GOT3 (cell line): ENCODE measurements around the gene METTL15.
"Not testable (repeated sequence)": the region's sequence is repeated elsewhere in the genome, so short reads cannot be mapped to it uniquely, and the experiment has no call there.

Experiments
- DNase-seq: peaks from one replicate; lab custom pipeline; 2025; ENCODE audit warnings: mixed read lengths; lab: John Stamatoyannopoulos, UW

The METTL15 gene

GRCh38 chr11:28296426-28296825 lies 188.2 kb downstream of the METTL15 start:
- no peak for DNase-seq

GRCh38 chr11:28298209-28298608 lies 190.0 kb downstream of the METTL15 start:
- no peak for DNase-seq

DNA sequence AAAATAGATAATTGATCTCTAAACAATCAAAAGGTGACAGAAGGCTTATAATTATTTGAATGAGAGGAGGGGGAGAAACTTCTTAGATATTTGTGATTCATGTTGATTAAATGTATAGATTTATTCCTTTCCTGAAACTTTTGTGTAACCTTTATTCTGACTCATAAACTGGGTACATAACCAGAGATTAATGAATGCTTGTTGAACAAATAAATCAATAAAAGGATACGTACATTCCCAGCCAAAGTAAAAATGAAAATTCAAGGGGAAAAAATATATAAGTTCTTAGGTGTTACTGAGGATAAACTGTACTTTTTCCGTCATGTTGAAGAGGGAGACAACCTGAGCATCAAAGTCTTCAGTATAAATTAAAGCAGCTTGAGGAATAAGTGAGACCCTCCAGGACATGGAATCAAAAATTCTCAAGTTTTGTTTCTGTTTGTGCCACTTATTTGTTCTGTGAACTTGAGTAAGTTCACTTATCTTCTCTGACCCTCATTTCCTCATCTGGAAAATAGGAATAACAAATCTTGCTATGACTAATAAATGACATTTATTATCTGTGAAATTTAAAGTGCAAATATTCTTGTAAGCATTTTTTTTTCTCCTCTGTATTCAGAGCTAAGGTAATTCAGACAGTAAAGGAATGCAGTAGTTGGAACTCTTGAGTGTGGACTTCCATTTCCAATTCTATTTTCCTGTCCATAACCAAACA lies 195.4 kb downstream of the METTL15 start:
- DNase-seq: no peak

- no peak for DNase-seq
Observed at GRCh38 chr11:28315440-28315839, 207.3 kb downstream of the METTL15 start.

DNA sequence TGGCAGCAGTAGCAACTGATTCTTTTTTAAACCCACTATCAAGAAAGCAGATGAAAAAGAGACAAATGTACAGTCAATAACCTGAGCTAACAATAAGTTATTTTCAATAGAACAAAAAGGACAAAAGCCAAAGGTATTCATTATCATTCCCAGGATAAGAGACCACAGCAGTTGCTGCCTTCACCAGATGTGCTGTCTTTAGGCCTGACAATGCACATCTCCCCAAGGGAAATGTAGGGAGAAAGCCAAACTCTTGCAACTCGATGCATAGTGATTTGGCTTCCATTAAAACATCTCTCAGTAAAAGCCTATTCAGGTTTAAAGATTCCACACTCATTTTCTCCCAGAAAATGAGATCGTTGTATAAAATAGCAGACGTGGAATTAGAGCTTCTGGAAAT lies 210.7 kb downstream of the METTL15 start:
- DNase-seq: no peak

- DNase-seq: no peak
Observed at GRCh38 chr11:28323621-28324020, 215.4 kb downstream of the METTL15 start.

- DNase-seq: not testable (repeated sequence)
Observed at GRCh38 chr11:28332393-28332792, 224.2 kb downstream of the METTL15 start.

- no peak for DNase-seq
Observed at GRCh38 chr11:28337701-28338100, 229.5 kb downstream of the METTL15 start.

DNA sequence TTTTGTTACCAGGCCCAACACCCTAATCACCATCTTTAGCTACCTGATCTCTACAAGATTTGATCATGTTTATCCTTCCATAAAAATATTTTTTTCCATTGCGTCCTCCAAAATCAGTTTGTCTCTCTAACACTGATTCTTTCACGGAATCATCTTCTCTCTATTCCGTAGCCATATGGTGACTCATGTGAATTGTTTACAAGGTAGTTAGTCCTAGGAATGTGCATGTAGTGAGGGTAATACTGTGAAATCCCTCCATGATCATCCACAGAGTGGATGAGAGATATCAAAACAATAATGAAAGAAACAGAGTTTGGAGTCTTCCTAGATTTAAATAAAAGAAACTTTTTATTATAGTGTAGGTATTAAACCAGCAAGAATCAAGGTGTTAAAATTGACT lies 230.2 kb downstream of the METTL15 start:
- DNase-seq: no peak

DNA sequence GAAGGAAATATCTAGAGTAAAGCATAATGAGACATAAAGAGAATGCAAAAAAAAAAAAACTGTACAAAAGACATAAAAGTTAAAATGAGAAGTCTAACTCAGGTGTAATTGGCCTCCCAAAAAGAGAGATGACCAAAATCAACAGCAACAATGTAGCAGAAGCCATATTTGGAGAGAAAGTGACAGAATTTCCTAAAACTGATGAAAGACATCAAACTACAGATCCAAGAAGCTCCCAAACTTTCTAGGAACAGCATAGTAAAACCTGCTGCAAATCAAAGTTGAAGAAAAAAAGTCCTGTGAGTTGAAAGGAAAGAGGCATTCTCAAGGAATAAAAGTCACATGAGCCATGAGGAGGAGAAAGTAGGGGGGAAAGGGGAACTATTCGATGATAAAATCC lies 231.3 kb downstream of the METTL15 start:
- no peak for DNase-seq

GRCh38 chr11:28342716-28343115 lies 234.5 kb downstream of the METTL15 start:
- DNase-seq: no peak

DNA sequence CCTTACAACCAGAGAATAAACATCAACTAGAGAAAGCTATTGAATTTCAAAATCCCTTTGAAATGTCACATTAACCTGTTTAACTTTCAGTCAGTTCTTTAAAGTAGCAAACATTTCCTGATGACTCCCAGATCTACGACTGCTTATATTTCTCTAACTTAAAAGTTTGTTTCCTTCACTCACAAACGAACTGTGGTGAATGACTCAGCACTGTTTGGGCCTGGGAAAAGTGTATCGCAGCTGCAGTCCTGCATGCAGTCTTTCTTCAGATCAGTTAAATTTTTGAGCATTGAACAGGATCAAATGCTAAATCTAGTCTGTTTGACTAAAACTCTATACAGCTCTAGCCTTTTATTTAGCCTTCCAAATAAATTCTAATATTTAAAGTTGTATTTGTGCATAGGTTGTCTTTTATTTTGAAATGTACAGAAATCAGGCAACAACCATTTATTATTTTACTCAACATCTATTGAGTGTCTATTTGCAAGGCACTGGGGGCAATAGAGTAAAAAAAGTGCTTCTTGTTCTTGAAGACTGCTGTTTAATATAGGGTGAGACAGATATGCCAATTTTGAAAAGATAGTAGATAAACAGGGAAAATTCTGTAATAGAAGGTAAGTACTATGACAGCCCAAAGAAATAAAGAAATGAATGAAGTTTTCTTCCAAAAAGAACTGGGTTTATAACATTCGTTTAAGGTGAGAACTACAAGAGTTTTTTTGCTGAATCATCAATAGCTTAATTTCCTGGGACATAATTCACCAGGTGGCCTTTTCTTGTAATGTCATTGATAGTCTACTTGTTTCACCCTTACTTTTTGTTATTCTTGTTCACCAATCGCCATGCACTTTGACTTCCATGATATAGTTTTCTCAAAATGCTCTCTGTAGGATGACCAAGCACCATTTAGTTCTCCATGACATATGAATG lies 235.4 kb downstream of the METTL15 start:
- no peak for DNase-seq

DNA sequence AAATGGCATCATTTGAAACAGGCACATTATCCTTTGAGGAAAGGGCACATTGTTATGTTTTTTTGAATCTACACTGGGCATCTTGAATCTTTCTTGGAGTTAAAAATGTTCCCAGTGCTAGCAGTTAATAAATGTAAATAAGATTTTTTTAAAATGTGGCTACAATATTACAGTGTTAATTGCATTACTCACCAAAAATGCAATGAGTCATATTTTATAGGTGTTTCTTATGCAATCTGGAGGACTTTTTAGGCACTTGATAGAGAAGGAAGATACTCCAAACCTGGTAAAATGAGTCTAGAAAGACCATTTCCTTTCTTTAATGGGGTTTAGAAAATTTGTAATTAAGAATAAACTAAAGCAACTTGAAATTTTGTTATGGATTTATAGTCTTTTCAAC lies 238.0 kb downstream of the METTL15 start:
- no peak for DNase-seq

- DNase-seq: no peak
Observed at GRCh38 chr11:28346721-28347120, 238.5 kb downstream of the METTL15 start.

DNA sequence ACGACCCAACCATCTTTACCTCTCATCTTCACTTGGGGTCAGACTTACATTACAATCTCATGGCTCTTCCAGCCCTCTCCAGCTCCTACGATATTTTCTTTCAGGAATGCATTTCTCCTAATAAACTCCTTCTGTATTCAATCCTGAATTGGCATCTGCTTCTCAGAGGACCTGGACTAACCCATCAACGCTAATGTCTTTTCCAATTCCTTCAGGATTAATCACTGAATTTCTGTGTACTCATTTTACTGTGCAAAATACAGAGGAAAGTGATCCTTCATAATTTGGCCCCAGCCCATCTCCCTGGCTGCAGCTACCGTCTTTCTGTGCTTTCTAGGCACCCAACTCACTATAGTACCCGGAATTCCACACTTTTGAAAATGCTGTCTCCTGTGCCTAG lies 239.2 kb downstream of the METTL15 start:
- DNase-seq: no peak

GRCh38 chr11:28350216-28350615 lies 242.0 kb downstream of the METTL15 start:
- DNase-seq: no peak

GRCh38 chr11:28353991-28354390 lies 245.8 kb downstream of the METTL15 start:
- no peak for DNase-seq

- no peak for DNase-seq
Observed at GRCh38 chr11:28366549-28367346, 258.6 kb downstream of the METTL15 start.

DNA sequence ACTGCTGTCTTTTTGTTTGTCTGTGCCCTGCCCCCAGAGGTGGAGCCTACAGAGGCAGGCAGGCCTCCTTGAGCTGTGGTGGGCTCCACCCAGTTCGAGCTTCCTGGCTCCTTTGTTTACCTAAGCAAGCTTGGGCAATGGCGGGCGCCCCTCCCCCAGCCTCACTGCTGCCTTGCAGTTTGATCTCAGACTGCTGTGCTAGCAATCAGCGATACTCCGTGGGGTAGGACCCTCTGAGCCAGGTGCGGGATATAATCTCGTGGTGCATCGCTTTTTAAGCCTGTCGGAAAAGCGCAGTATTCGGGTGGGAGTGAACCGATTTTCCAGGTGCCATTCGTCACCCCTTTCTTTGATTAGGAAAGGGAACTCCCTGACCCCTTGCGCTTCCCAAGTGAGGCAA lies 269.9 kb downstream of the METTL15 start:
- not testable (repeated sequence) for DNase-seq
